ENCODE measurements around the gene PLIN5. TPM values are rescaled to one million over a fixed set of nuclear protein-coding genes. Genes with fewer than 3 reads are reported as not detected.

PLIN5 gene
- total and polyA plus RNA-seq, 4 donors, result 13.3 to 83.8 (median 56.6) TPM

DNA sequence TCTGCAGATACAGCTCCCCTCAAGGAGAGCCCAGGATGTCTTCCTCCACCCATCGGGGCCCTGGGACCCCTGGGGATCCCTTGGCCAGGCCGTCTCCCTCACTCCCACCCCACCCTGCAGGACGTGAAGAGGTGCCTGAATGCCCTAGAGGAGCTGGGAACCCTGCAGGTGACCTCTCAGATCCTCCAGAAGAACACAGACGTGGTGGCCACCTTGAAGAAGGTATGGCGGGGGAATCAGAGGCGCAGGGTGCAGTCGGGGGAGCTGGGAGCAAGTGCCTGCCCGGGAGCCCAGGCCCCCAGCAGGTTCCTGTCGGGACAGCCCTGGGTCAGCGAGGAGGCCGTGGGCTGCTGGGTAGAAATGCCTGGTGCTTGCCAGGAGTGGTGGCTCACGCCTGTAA, 36.3 kb downstream of the PLIN5 start:
- no peak for DNase-seq (ENCODE audit: low spot score)
- H3K36me3 ChIP-seq (ENCODE audit: control insufficient read depth in 4 of 4, insufficient read depth in 3 of 4, low read depth in 1 of 4, low read length in 3 of 4), result peaks cover 6 to 62% (median 20%) of the 10 kb centered on the region in 4 donors
- no peak for TF ChIP-seq FOXA2 (IDR thresholded peaks at IDR 0.05)
- no peak overlapping the region for H3K4me3 ChIP-seq (ENCODE audit: low read depth in 1 of 3, low read length in 3 of 3)
- WGBS, result 93% methylated on average over 12 of the region's 12 CpGs
- no peaks in the 10 kb centered on the region for H3K4me1 ChIP-seq (ENCODE audit: control insufficient read depth in 4 of 4, insufficient read depth in 4 of 4, low read length in 3 of 4)
- no peak overlapping the region for H3K9ac ChIP-seq (ENCODE audit: low read depth in 1 of 2, low read length in 2 of 2)
- no peaks in the 10 kb centered on the region for H3K9me3 ChIP-seq (ENCODE audit: control insufficient read depth in 4 of 4, low read length in 3 of 4)
- no peaks in the 10 kb centered on the region for H3K27me3 ChIP-seq (ENCODE audit: control insufficient read depth in 4 of 4, insufficient read depth in 4 of 4, low read length in 3 of 4)
- H3K27ac ChIP-seq (ENCODE audit: low read depth in 1 of 2, low read length in 2 of 2), result no peak overlapping the region

DNA sequence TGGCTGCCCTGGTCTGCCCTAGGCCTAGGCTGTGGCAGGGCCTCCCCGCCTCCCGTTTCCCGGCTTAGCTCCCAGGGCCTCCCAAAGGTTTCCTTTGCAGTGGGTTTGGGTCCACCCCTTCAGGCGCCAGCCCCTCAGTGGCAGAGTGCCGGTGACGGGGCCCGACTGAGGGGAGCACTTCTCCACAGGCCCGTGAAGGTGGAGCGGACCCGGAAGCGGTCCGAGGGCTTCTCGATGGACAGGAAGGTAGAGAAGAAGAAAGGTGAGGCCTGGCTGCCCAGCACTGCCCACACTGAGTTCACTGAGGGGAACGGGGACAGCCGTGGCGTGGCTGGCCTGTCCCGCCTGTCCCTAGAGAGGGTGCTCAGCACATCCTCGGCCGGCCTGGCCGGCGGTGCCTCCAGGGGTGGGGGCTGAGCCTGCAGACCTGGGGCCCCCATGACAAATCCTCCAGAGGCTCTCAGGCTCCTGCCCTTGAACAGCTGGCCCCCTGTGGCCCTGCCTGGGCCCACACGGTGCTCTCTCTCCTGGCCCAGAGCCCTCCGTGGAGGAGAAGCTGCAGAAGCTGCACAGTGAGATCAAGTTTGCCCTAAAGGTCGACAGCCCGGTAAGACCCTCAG, 37.1 kb downstream of the PLIN5 start:
- peaks cover 5 to 58% (median 21%) of the 10 kb centered on the region in 4 donors for H3K36me3 ChIP-seq (ENCODE audit: control insufficient read depth in 4 of 4, insufficient read depth in 3 of 4, low read depth in 1 of 4, low read length in 3 of 4)
- TF ChIP-seq, protein P1, sequence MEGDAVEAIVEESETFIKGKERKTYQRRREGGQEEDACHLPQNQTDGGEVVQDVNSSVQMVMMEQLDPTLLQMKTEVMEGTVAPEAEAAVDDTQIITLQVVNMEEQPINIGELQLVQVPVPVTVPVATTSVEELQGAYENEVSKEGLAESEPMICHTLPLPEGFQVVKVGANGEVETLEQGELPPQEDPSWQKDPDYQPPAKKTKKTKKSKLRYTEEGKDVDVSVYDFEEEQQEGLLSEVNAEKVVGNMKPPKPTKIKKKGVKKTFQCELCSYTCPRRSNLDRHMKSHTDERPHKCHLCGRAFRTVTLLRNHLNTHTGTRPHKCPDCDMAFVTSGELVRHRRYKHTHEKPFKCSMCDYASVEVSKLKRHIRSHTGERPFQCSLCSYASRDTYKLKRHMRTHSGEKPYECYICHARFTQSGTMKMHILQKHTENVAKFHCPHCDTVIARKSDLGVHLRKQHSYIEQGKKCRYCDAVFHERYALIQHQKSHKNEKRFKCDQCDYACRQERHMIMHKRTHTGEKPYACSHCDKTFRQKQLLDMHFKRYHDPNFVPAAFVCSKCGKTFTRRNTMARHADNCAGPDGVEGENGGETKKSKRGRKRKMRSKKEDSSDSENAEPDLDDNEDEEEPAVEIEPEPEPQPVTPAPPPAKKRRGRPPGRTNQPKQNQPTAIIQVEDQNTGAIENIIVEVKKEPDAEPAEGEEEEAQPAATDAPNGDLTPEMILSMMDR (IDR thresholded peaks at IDR 0.05; ENCODE audit: low read depth, low read length, missing input control), result no peak
- TF ChIP-seq RAD21 (IDR thresholded peaks at IDR 0.05) (no peak), FOXA2 (IDR thresholded peaks at IDR 0.05) (no peak), HNF4G (IDR thresholded peaks at IDR 0.05) (no peak), RXRA (IDR thresholded peaks at IDR 0.05) (no peak), HNF4A (conservative IDR thresholded peaks at IDR 0.05) (no peak), SP1 (IDR thresholded peaks at IDR 0.05) (no peak), EGR1 (IDR thresholded peaks at IDR 0.05; ENCODE audit: low read depth in 2 of 2) (no peak), GABPA (IDR thresholded peaks at IDR 0.05 in 1 of 2, conservative IDR thresholded peaks at IDR 0.05 in 1 of 2) (no peak), FOXA1 (IDR thresholded peaks at IDR 0.05) (no peak), TAF1 (conservative IDR thresholded peaks at IDR 0.05) (no peak), JUND (IDR thresholded peaks at IDR 0.05) (no peak), YY1 (IDR thresholded peaks at IDR 0.05) (no peak), NR2F2 (IDR thresholded peaks at IDR 0.05) (no peak)
- TF ChIP-seq, protein P2, sequence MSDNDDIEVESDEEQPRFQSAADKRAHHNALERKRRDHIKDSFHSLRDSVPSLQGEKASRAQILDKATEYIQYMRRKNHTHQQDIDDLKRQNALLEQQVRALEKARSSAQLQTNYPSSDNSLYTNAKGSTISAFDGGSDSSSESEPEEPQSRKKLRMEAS (IDR thresholded peaks at IDR 0.05), result no peak
- TF ChIP-seq, protein P3, sequence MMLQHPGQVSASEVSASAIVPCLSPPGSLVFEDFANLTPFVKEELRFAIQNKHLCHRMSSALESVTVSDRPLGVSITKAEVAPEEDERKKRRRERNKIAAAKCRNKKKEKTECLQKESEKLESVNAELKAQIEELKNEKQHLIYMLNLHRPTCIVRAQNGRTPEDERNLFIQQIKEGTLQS (IDR thresholded peaks at IDR 0.05), result no peak
- TF ChIP-seq, protein P4, sequence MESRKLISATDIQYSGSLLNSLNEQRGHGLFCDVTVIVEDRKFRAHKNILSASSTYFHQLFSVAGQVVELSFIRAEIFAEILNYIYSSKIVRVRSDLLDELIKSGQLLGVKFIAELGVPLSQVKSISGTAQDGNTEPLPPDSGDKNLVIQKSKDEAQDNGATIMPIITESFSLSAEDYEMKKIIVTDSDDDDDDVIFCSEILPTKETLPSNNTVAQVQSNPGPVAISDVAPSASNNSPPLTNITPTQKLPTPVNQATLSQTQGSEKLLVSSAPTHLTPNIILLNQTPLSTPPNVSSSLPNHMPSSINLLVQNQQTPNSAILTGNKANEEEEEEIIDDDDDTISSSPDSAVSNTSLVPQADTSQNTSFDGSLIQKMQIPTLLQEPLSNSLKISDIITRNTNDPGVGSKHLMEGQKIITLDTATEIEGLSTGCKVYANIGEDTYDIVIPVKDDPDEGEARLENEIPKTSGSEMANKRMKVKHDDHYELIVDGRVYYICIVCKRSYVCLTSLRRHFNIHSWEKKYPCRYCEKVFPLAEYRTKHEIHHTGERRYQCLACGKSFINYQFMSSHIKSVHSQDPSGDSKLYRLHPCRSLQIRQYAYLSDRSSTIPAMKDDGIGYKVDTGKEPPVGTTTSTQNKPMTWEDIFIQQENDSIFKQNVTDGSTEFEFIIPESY (IDR thresholded peaks at IDR 0.05), result no peak
- TF ChIP-seq, protein P5, sequence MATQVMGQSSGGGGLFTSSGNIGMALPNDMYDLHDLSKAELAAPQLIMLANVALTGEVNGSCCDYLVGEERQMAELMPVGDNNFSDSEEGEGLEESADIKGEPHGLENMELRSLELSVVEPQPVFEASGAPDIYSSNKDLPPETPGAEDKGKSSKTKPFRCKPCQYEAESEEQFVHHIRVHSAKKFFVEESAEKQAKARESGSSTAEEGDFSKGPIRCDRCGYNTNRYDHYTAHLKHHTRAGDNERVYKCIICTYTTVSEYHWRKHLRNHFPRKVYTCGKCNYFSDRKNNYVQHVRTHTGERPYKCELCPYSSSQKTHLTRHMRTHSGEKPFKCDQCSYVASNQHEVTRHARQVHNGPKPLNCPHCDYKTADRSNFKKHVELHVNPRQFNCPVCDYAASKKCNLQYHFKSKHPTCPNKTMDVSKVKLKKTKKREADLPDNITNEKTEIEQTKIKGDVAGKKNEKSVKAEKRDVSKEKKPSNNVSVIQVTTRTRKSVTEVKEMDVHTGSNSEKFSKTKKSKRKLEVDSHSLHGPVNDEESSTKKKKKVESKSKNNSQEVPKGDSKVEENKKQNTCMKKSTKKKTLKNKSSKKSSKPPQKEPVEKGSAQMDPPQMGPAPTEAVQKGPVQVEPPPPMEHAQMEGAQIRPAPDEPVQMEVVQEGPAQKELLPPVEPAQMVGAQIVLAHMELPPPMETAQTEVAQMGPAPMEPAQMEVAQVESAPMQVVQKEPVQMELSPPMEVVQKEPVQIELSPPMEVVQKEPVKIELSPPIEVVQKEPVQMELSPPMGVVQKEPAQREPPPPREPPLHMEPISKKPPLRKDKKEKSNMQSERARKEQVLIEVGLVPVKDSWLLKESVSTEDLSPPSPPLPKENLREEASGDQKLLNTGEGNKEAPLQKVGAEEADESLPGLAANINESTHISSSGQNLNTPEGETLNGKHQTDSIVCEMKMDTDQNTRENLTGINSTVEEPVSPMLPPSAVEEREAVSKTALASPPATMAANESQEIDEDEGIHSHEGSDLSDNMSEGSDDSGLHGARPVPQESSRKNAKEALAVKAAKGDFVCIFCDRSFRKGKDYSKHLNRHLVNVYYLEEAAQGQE (IDR thresholded peaks at IDR 0.05), result no peak
- 96% methylated on average over 25 of the region's 25 CpGs for WGBS
- no peaks in the 10 kb centered on the region for H3K4me1 ChIP-seq (ENCODE audit: control insufficient read depth in 4 of 4, insufficient read depth in 4 of 4, low read length in 3 of 4)
- no peaks in the 10 kb centered on the region for H3K9me3 ChIP-seq (ENCODE audit: control insufficient read depth in 4 of 4, low read length in 3 of 4)
- no peak overlapping the region for H3K9ac ChIP-seq (ENCODE audit: low read depth in 1 of 2, low read length in 2 of 2)
- H3K27ac ChIP-seq (ENCODE audit: low read depth in 1 of 2, low read length in 2 of 2), result no peak overlapping the region
- DNase-seq (ENCODE audit: low spot score), result no peak
- H3K27me3 ChIP-seq (ENCODE audit: control insufficient read depth in 4 of 4, insufficient read depth in 4 of 4, low read length in 3 of 4), result no peaks in the 10 kb centered on the region
- no peak overlapping the region for H3K4me3 ChIP-seq (ENCODE audit: low read depth in 1 of 3, low read length in 3 of 3)

All from liver (tissue), 9 donors.